Fibroblast of mammary gland (primary cell): Measurements from ENCODE around the gene ASMTL.
"Not testable (repeated sequence)": the region's sequence is repeated elsewhere in the genome, so short reads cannot be mapped to it uniquely, and the experiment has no call there.

ENCODE experiments used
- DNase-seq: peaks from one replicate; pipeline ENCODE4 v3.0.0-alpha.2; 2010; ENCODE audit warnings: low read depth
- H3K4me3 ChIP-seq: 2 replicates; pipeline ENCODE4 v1.5.1; 2011; ENCODE audit warnings: low read depth, mild to moderate bottlenecking, low read length, moderate library complexity; ENCODE audit not compliant: control insufficient read depth
- CTCF ChIP-seq: conservative IDR thresholded peaks from 2 replicates; pipeline ENCODE4 v1.5.1; 2011; ENCODE audit warnings: low read depth, low read length, inconsistent platforms; ENCODE audit not compliant: control insufficient read depth, insufficient read depth

ASMTL gene

GRCh38 chrX:1493412-1493811, 40.7 kb upstream of the ASMTL start:
- no peak overlapping the region for H3K4me3 ChIP-seq

GRCh38 chrX:1492421-1493012, 39.8 kb upstream of the ASMTL start:
- TF ChIP-seq CTCF, result no peak
- no peak for DNase-seq
- no peak overlapping the region for H3K4me3 ChIP-seq

More at GRCh38 chrX:1493412-1493811, 40.7 kb upstream of the ASMTL start:
- no peak for TF ChIP-seq CTCF
- no peak for DNase-seq

- TF ChIP-seq CTCF, result no peak
- no peak for DNase-seq
- no peak overlapping the region for H3K4me3 ChIP-seq
These were observed 39.2 kb upstream of the ASMTL start for GRCh38 chrX:1491851-1492349.

- DNase-seq, result not testable (repeated sequence)
These were observed 38.5 kb upstream of the ASMTL start for GRCh38 chrX:1491248-1491647.

GRCh38 chrX:1490723-1491122, 38.0 kb upstream of the ASMTL start:
- DNase-seq, result not testable (repeated sequence)

More at GRCh38 chrX:1491248-1491647, 38.5 kb upstream of the ASMTL start:
- not testable (repeated sequence) for H3K4me3 ChIP-seq

GRCh38 chrX:1489354-1489753, 36.6 kb upstream of the ASMTL start:
- not testable (repeated sequence) for DNase-seq, H3K4me3 ChIP-seq

More at GRCh38 chrX:1490723-1491122, 38.0 kb upstream of the ASMTL start:
- H3K4me3 ChIP-seq, result not testable (repeated sequence)

GRCh38 chrX:1488745-1489144, 36.0 kb upstream of the ASMTL start:
- DNase-seq, result no peak
- H3K4me3 ChIP-seq, result no peak overlapping the region
- no peak for TF ChIP-seq CTCF

- no peak for DNase-seq
- no peak for TF ChIP-seq CTCF
- no peak overlapping the region for H3K4me3 ChIP-seq
These were observed 35.4 kb upstream of the ASMTL start for GRCh38 chrX:1488141-1488540.

- TF ChIP-seq CTCF, result no peak
- H3K4me3 ChIP-seq, result no peak overlapping the region
- DNase-seq, result no peak
These were observed 34.7 kb upstream of the ASMTL start for GRCh38 chrX:1487401-1487800.
